GM19043 (cell line): ENCODE data around the gene MS4A8.
"Not testable (repeated sequence)": the region's sequence is repeated elsewhere in the genome, so short reads cannot be mapped to it uniquely, and the experiment has no call there.

Experiments
- ATAC-seq: cut with Tn5 transposase; IDR thresholded peaks from one replicate; pipeline ENCODE4 v1.9.1; 2021; ENCODE audit warnings: low read depth; ENCODE audit not compliant: unreplicated experiment

The MS4A8 gene, protein sequence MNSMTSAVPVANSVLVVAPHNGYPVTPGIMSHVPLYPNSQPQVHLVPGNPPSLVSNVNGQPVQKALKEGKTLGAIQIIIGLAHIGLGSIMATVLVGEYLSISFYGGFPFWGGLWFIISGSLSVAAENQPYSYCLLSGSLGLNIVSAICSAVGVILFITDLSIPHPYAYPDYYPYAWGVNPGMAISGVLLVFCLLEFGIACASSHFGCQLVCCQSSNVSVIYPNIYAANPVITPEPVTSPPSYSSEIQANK

GRCh38 chr11:60699284-60699691, at the start of gene MS4A8:
TSS of gene MS4A8 (plus strand) at chr11:60699612. CDS start at chr11:60700861, 1,249 bp downstream.
- ATAC-seq = no peak

DNA sequence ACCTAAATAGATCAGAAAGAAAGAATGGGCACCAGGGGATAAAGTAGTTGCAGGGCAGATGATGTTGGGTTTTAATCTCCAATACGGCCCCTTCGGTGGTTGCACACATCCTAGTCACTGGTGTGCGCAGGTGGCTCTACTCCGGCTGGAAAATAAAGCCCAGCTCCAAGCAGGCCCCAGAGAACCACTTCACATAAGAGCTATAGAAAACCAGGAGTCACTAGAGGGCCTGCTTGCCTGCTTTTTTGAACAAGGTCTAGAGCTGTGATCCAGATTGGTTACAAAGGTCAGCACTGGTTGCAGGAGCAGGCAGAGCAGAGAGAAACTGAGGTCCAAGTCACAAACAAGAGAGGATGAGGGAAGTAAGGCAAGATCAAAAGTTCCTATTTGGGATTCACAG, 41.5 kb upstream of the MS4A8 start:
- no peak for ATAC-seq

DNA sequence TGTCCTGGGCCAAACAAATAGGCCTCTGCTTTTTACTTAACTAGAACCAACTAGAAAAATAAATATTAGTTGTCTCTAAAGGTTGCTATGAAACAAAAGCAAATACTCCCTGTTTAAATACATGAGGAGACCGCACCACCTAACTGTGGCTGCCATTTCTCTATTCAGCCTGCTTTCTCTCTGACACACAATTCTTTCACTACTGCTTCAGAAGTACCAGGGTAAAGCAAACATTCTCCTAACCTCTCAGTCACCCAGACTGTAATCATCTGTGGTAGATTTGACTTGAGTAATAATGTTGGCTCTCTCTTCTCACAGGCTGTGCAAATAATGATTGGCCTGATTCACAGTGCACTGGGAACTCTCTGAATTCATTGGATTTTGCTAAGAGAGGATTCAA, 41.0 kb upstream of the MS4A8 start:
- no peak for ATAC-seq

- ATAC-seq = no peak
Measured at GRCh38 chr11:60672255-60672654, 27.2 kb upstream of the MS4A8 start.

- ATAC-seq = not testable (repeated sequence)
Measured at GRCh38 chr11:60678231-60678630, 21.2 kb upstream of the MS4A8 start.

DNA sequence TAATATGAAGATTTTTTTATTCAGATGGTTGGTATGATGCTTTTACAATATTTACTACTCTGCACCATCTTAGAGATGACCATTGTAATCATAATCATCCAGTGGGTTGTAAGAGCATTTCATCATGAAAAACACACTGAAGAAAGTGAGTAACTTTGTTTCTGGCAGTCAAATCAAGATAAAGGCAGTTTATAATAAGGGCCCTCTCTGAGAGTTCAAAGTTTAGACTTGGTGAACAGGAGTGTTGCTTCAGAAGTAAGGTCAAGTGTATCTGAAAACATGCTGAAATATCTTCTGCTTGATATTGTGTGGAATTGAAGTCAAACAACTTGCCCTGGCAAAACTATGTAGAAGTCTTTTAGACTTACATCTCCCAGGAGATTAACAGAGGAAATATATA, 19.5 kb upstream of the MS4A8 start:
- no peak for ATAC-seq

- ATAC-seq = no peak
Measured at GRCh38 chr11:60680455-60681119, 18.8 kb upstream of the MS4A8 start.

DNA sequence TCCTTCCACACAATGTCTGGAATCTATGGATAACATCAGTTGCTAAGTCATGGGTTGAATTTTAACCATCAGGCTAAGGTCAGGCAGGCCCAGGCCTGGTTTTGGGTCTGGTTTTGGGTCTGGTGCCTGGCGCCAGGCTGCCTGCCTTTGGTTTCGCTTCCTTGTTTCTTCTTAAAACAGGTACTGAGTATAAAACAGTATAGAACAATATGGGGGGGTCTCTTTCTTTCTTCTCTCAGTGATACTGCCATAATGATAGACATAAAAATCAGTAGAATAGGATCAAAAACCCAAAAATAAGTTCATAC, 14.9 kb upstream of the MS4A8 start:
- ATAC-seq = not testable (repeated sequence)

- no peak for ATAC-seq
Measured at GRCh38 chr11:60691661-60692060, 7.8 kb upstream of the MS4A8 start.

DNA sequence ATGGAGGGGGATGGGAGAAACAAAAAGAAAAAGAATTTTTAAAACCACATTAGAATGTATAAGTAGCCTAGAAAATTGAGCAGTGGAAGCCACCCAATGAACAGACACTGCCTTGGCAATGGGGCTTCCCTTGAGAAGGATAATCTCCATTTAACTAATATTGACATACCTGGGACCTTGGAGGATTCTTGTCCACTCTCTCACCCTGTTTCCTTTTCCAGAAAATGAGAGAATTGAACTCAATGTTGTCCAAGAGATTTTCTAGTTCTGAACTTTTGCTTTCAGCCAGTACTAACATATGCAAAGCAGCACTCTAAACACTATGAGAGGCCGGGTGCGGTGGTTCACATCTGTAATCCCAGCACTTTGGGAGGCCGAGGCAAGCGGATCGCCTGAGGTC, 524 bp downstream of the MS4A8 start:
- no peak for ATAC-seq

GRCh38 chr11:60700689-60701468, 1.5 kb downstream of the MS4A8 start:
- no peak for ATAC-seq

- no peak for ATAC-seq
Measured at GRCh38 chr11:60701469-60701818, 2.0 kb downstream of the MS4A8 start.

GRCh38 chr11:60703374-60703773, 4.0 kb downstream of the MS4A8 start:
- no peak for ATAC-seq

GRCh38 chr11:60705895-60706294, 6.5 kb downstream of the MS4A8 start:
- ATAC-seq = no peak

DNA sequence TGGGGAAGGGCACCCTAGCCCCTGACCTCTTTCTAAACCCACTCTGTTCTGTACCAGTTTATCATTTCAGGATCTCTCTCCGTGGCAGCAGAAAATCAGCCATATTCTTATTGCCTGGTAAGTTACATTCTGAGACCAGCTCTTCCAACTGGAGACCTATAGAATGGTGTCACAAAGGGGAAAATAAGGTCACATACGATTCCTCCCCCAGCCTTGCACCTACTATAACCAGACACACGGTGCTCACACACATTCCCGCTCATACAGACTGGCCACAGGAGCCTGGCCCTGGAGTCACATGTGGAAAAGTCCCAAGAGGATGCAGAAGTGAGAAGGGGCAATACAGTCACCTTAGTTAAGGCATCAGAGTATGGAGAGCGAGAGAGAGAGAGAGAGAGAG, 7.5 kb downstream of the MS4A8 start:
- ATAC-seq = no peak

DNA sequence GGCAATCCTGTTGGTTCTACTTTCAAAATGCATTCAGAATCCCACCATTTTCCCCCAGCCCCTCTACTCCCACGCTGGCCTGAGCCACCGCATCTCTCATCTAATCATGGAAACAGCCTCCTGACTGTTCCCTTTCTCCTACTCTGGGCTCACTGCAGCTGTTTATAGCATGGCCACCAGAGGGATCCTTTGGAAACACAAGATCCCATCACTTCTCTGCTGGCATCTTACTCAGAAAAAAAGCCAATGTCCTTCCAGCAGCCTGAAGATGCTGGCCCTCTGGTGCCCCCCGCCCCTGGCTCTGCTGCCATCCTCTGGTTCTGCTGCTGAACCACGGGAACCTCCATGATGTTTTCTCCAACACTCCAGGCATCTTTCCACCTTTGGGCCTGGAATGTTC, 11.1 kb downstream of the MS4A8 start:
- ATAC-seq = no peak

- ATAC-seq = no peak
Measured at GRCh38 chr11:60711276-60711675, 11.9 kb downstream of the MS4A8 start.

DNA sequence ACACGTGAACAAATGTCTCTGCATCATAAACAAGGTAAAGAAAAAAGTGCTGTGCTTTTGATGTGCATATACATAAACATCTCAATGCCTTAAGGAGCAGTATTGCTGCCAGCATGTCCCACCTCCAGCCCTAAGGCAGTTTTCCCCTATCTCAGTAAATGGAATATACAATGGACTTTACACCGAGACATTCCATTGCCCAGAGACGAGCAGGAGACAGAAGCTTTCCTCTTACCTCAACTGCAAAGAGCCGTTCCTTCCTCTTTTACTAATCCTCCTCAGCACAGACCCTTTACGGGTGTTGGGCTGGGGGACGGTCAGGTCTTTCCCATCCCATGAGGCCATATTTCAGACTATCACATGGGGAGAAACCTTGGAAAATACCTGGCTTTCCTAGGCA, 14.0 kb downstream of the MS4A8 start:
- not testable (repeated sequence) for ATAC-seq

GRCh38 chr11:60717956-60718355, 18.5 kb downstream of the MS4A8 start:
- ATAC-seq = no peak

DNA sequence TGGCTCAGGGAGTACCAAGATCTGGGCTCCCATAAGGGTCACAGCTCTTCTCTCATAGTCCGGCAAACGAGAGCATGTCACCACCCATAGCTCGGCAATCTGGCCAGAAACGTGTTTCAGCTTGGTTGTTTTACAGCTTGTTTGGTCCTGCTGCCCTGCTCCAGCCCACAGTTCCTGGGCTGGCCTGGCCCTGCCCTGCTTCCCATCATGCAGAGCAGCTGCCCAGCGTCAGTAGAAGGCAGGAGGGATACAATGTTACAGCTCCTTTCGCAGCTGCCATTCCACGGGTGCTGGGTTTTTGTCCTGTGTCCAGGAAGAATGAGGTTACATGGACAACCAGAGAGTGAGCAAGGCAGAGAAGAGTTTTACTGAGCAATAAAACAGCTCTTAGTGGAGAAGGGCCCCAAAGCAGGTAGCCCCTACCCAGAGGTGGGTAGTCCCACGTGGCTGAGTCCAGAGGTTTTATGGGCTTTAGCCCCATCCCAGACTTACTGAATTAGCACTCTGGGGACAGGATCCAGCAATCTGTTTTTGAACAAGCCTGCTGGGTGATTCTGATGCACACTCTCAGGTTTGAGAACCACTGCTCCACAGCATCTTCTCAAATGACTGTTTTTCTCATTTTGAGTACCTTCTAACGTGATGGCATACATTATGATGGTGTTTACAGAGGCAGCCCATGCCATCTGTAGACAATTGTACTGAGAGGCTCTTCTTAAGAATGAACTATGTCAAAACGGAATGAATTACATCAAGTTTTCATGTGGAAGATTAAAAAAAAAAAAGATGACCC, 19.3 kb downstream of the MS4A8 start:
- ATAC-seq = no peak

- ATAC-seq = no peak
Measured at GRCh38 chr11:60719391-60719790, 20.0 kb downstream of the MS4A8 start.
